ENCODE measurements around the gene IFNL3. TPM values are rescaled to one million over a fixed set of nuclear protein-coding genes. Genes with fewer than 3 reads are reported as not detected.
A peak's percentile ranks its signal among the peaks of the same experiment; 100 is the strongest.

The IFNL3 gene
- total and polyA plus RNA-seq, 9 of the 15 experiments (the other 6 are each of a cell fraction or from before 2014, with no cell fraction given), result not detected

GRCh38 chr19:39200803-39201115, 44.0 kb downstream of the IFNL3 start:
- H3K4me3 ChIP-seq, result no peak overlapping the region
- H3K4me1 ChIP-seq (replicated peaks in 1 of 2; ENCODE audit: control insufficient read depth in 2 of 2, insufficient read depth in 2 of 2, low read length in 2 of 2), result peaks cover 24 to 79% of the 10 kb centered on the region in 2 experiments
- 70% methylated on average over 3 of the region's 3 CpGs for WGBS (ENCODE audit: insufficient coverage, low coverage, missing lambda C conversion rate)
- H3K79me2 ChIP-seq (ENCODE audit: control insufficient read depth, insufficient read depth, low read length), result no peaks in the 10 kb centered on the region
- FAIRE-seq, result no peak
- no TSS peak for BruUV-seq (replicated peaks)
- H3K9me3 ChIP-seq (replicated peaks; ENCODE audit: control insufficient read depth, insufficient read depth, low read depth, low read length), result no peaks in the 10 kb centered on the region
- ChIA-PET POLR2A (interaction anchor here (0.7 kb wide), 1 partner anchor 198 kb away, joined by 3 read pairs; no protein-coding TSS in a partner anchor), CTCF (ENCODE audit: low intra/inter-chr PET ratio) (no interaction called here)
- no peak for TF ChIP-seq ZBTB8A (IDR thresholded peaks at IDR 0.05; ENCODE audit: partially characterized antibody)
- TF ChIP-seq, protein P1, sequence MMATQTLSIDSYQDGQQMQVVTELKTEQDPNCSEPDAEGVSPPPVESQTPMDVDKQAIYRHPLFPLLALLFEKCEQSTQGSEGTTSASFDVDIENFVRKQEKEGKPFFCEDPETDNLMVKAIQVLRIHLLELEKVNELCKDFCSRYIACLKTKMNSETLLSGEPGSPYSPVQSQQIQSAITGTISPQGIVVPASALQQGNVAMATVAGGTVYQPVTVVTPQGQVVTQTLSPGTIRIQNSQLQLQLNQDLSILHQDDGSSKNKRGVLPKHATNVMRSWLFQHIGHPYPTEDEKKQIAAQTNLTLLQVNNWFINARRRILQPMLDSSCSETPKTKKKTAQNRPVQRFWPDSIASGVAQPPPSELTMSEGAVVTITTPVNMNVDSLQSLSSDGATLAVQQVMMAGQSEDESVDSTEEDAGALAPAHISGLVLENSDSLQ (IDR thresholded peaks at IDR 0.05), result peak; percentile 27; the same call in 1 of the 2 replicates
- no peak for ATAC-seq
- H2AFZ ChIP-seq (ENCODE audit: low read depth, low read length), result peak overlapping the region; percentile 37; the same call in 1 of the 2 replicates
- H3K9ac ChIP-seq (ENCODE audit: insufficient read depth in 1 of 2, low read depth in 2 of 2, low read length in 2 of 2), result no peak overlapping the region
- no peaks in the 10 kb centered on the region for H3K9me1 ChIP-seq (ENCODE audit: control insufficient read depth, insufficient read depth, low read length)
- no peak for DNase-seq (ENCODE audit: extremely low read depth in 1 of 4, low spot score in 3 of 4)
- no peak overlapping the region for H3K4me2 ChIP-seq (ENCODE audit: insufficient read depth, low read length)
- in situ Hi-C loops (cut with MboI) (no loop called here), intact Hi-C loops (cut with micrococcal nuclease) (no loop called here)
- H3K27me3 ChIP-seq (ENCODE audit: control insufficient read depth in 2 of 2, insufficient read depth in 2 of 2, low read length in 2 of 2), result peaks cover 3 to 21% of the 10 kb centered on the region in 2 experiments; a peak in 2 of 5 replicates
- no peak overlapping the region for H3K27ac ChIP-seq (ENCODE audit: extremely low read depth, low read depth, low read length)
- no peaks in the 10 kb centered on the region for H3K36me3 ChIP-seq (ENCODE audit: control insufficient read depth, insufficient read depth, low read length)
- 0 out of 2 replicates have a peak, but pooled peaks cover 4% of the 10 kb centered on the region for H4K20me1 ChIP-seq (replicated peaks; ENCODE audit: control insufficient read depth, insufficient read depth, low read length)

DNA sequence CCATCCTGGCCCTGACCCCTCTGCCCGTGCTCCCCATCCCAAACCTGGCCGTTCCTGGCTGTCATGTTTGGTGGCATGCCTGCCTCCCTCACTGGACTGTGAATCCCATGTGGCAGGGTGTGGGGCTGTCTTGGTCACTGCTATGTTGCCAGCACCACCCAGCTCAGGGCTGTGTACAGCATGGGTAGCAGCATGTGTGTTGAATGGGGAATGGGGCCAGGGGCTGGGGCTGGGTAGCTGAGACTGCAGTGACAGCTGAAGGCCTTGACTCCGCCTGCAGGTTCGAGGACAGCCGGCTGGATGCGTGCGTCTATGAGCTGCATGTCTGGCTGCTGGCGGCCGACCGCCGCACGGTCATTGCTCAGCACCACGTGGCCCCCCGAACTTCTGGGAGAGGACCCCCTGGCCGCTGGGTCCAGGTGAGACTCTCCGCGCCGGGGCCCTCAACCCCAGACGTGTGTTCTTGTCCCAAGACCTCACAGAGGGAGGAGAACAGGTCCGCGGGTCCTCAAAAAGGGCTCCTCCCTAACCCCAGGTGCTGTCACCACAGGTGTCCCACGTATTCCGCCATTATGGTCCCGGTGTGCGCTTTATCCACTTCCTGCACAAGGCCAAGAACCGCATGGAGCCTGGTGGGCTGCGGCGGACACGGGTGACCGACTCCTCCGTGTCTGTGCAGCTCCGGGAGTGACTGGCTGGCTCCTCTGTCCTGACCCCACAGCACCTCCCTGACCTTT, 44.6 kb downstream of the IFNL3 start:
- 45% methylated on average over 27 of the region's 32 CpGs for WGBS (ENCODE audit: insufficient coverage, low coverage, missing lambda C conversion rate)
- Histone ChIP-seq H3K27ac (ENCODE audit: extremely low read depth, low read depth, low read length) (no peak overlapping the region), H3K79me2 (ENCODE audit: control insufficient read depth, insufficient read depth, low read length) (no peaks in the 10 kb centered on the region), H3K4me1 (replicated peaks in 1 of 2; ENCODE audit: control insufficient read depth in 2 of 2, insufficient read depth in 2 of 2, low read length in 2 of 2) (peaks cover 20 to 78% of the 10 kb centered on the region in 2 experiments), H4K20me1 (replicated peaks; ENCODE audit: control insufficient read depth, insufficient read depth, low read length) (0 out of 2 replicates have a peak, but pooled peaks cover 4% of the 10 kb centered on the region), H3K9me3 (replicated peaks; ENCODE audit: control insufficient read depth, insufficient read depth, low read depth, low read length) (no peaks in the 10 kb centered on the region), H2AFZ (ENCODE audit: low read depth, low read length) (peak overlapping the region; percentile 37; the same call in 1 of the 2 replicates), H3K4me2 (ENCODE audit: insufficient read depth, low read length) (no peak overlapping the region), H3K9ac (ENCODE audit: insufficient read depth in 1 of 2, low read depth in 2 of 2, low read length in 2 of 2) (peak overlapping the region in 1 of 2 experiments; percentile 4; a peak in 1 of 4 replicates), H3K36me3 (ENCODE audit: control insufficient read depth, insufficient read depth, low read length) (no peaks in the 10 kb centered on the region), H3K4me3 (no peak overlapping the region), H3K27me3 (ENCODE audit: control insufficient read depth in 2 of 2, insufficient read depth in 2 of 2, low read length in 2 of 2) (peaks cover 3 to 21% of the 10 kb centered on the region in 2 experiments; a peak in 2 of 5 replicates), H3K9me1 (ENCODE audit: control insufficient read depth, insufficient read depth, low read length) (no peaks in the 10 kb centered on the region)
- no TSS peak for BruUV-seq (replicated peaks)
- intact Hi-C loops (cut with micrococcal nuclease), result no loop called here
- DNase-seq (ENCODE audit: extremely low read depth in 1 of 4, low spot score in 3 of 4) (no peak), ATAC-seq (no peak), FAIRE-seq (no peak)
- ChIA-PET POLR2A (interaction anchor here (0.7 kb wide), 2 partner anchors 8 to 198 kb away, joined by 3 read pairs; no protein-coding TSS in a partner anchor), CTCF (ENCODE audit: low intra/inter-chr PET ratio) (no interaction called here)
- TF ChIP-seq, protein P2, sequence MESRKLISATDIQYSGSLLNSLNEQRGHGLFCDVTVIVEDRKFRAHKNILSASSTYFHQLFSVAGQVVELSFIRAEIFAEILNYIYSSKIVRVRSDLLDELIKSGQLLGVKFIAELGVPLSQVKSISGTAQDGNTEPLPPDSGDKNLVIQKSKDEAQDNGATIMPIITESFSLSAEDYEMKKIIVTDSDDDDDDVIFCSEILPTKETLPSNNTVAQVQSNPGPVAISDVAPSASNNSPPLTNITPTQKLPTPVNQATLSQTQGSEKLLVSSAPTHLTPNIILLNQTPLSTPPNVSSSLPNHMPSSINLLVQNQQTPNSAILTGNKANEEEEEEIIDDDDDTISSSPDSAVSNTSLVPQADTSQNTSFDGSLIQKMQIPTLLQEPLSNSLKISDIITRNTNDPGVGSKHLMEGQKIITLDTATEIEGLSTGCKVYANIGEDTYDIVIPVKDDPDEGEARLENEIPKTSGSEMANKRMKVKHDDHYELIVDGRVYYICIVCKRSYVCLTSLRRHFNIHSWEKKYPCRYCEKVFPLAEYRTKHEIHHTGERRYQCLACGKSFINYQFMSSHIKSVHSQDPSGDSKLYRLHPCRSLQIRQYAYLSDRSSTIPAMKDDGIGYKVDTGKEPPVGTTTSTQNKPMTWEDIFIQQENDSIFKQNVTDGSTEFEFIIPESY (CRISPR knock-in tag; IDR thresholded peaks at IDR 0.05), result peak; percentile 93
- no peak for TF ChIP-seq SMARCA4 (IDR thresholded peaks at IDR 0.05)
- in situ Hi-C loops (cut with MboI), result no loop called here
